HG02970 (cell line): Measurements from ENCODE around the gene PDLIM5.
"Not testable (repeated sequence)": the region's sequence is repeated elsewhere in the genome, so short reads cannot be mapped to it uniquely, and the experiment has no call there.

Experiments
- ATAC-seq: cut with Tn5 transposase; IDR thresholded peaks from one replicate; pipeline ENCODE4 v1.9.1; 2021; ENCODE audit warnings: mild to moderate bottlenecking, moderate library complexity, moderate number of reproducible peaks; ENCODE audit not compliant: unreplicated experiment, low FRiP score

Gene PDLIM5

GRCh38 chr4:94459462-94460161, 7.9 kb downstream of the PDLIM5 start:
- no peak for ATAC-seq

- ATAC-seq = no peak
Observed at GRCh38 chr4:94461506-94461905, 9.8 kb downstream of the PDLIM5 start.

GRCh38 chr4:94462572-94462971, 10.8 kb downstream of the PDLIM5 start:
- ATAC-seq = no peak

- no peak for ATAC-seq
Observed at GRCh38 chr4:94463771-94464170, 12.0 kb downstream of the PDLIM5 start.

GRCh38 chr4:94466371-94466770, 14.6 kb downstream of the PDLIM5 start:
- no peak for ATAC-seq

GRCh38 chr4:94466923-94467322, 15.2 kb downstream of the PDLIM5 start:
- ATAC-seq = no peak

- no peak for ATAC-seq
Observed at GRCh38 chr4:94468093-94468769, 16.5 kb downstream of the PDLIM5 start.

- ATAC-seq = no peak
Observed at GRCh38 chr4:94469221-94469784, 17.6 kb downstream of the PDLIM5 start.

- no peak for ATAC-seq
Observed at GRCh38 chr4:94470132-94470531, 18.4 kb downstream of the PDLIM5 start.

- ATAC-seq = not testable (repeated sequence)
Observed at GRCh38 chr4:94470782-94471181, 19.0 kb downstream of the PDLIM5 start.

- ATAC-seq = no peak
Observed at GRCh38 chr4:94472056-94472826, 20.5 kb downstream of the PDLIM5 start.

- no peak for ATAC-seq
Observed at GRCh38 chr4:94475050-94475449, 23.3 kb downstream of the PDLIM5 start.

- ATAC-seq = no peak
Observed at GRCh38 chr4:94475794-94476193, 24.1 kb downstream of the PDLIM5 start.

GRCh38 chr4:94477227-94477626, 25.5 kb downstream of the PDLIM5 start:
- ATAC-seq = no peak

- not testable (repeated sequence) for ATAC-seq
Observed at GRCh38 chr4:94478805-94479204, 27.1 kb downstream of the PDLIM5 start.

GRCh38 chr4:94479358-94480141, 27.8 kb downstream of the PDLIM5 start:
- no peak for ATAC-seq

- ATAC-seq = no peak
Observed at GRCh38 chr4:94480362-94480951, 28.7 kb downstream of the PDLIM5 start.

GRCh38 chr4:94483895-94484294, 32.2 kb downstream of the PDLIM5 start:
- ATAC-seq = no peak

GRCh38 chr4:94484818-94485217, 33.1 kb downstream of the PDLIM5 start:
- ATAC-seq = no peak

GRCh38 chr4:94486372-94486801, 34.6 kb downstream of the PDLIM5 start:
- ATAC-seq = no peak
